ENCODE measurements around the gene CDKN2B-AS1.

The CDKN2B-AS1 gene

GRCh38 chr9:22005702-22006606 is 11.4 kb downstream of the CDKN2B-AS1 start:
- no peak for DNase-seq (ENCODE audit: low read depth in 2 of 2)

DNA sequence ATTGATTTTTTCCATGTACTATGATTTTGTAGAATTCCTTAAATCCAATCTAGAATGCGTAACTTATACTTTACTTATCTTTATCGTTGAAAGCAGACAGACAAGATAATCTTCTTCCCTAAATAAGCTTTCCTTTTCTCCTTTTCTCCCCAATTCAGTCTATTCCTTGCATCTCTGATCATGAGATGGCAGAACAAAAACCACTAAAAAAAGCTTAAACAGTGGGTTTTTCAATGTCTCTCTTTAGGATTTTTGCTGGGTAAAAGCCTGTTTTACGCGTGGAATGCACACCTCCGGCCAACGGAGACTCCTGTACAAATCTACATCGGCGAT is 13.8 kb downstream of the CDKN2B-AS1 start:
- no peak for DNase-seq (ENCODE audit: low read depth in 2 of 2)

GRCh38 chr9:22008717-22009505 is 14.3 kb downstream of the CDKN2B-AS1 start, which contains the start of gene CDKN2B:
Gene CDKN2B, minus strand, starts transcription at chr9:22009305. Its CDS starts 352 bp downstream, at chr9:22008953.
- DNase-seq (ENCODE audit: low read depth in 2 of 2) = peak in 1 of 2 donors; percentile 20

GRCh38 chr9:22009506-22009867 is 14.9 kb downstream of the CDKN2B-AS1 start:
- DNase-seq (ENCODE audit: low read depth in 2 of 2) = no peak

DNA sequence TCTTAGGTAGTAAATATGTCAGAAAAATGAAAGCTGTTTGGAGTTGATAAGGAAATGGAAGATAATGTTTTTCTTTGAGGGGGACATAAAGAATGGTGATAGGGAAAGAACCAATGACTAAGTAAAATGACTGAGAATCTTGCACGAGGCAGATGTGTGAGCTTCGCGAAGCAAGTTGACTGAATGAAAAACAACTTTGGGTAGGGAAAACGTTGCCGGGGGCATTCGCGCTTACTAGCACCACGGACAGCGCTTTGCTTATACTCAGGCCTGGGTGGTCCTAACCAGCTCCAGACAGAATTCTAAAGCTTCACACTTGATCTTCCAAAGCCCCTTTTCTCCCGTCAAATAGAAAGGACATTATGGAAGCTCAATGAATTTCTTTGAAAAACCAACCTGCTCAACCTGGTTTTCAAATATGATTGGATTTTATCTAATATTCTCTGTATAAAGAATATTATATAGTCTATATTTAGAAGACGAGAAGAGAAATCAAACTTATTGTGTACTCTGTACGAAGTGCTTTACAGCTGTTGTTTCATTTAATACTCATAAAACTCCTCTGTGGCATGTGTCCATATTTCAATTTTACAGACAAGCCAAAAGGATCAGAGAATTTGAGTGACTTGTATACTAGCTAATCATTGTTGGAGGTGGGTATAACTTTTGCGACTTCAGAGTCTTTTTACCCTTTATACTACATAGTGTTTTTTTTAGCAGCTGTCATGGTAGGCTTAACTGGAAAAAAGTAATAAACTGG is 16.5 kb downstream of the CDKN2B-AS1 start:
- DNase-seq (ENCODE audit: low read depth in 2 of 2) = no peak

DNA sequence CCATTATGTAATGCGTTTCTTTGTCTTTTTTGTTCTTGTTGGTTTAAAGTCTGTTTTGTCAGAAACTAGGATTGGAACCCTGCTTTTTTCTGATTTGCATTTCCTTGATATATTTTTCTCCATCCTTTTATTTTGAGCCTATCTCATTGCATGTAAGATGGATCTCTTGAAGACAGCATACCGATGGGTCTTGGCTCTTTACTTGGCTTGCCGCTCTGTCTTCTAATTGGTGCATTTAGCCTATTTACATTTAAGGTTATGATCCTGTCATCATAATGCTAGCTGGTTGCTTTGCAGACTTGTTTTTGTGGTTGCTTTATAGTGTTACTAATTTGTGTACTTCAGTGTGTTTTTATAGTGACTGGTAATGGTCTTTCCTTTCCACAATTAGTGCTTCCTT is 27.8 kb downstream of the CDKN2B-AS1 start:
- no peak for DNase-seq (ENCODE audit: low read depth in 2 of 2)

- DNase-seq (ENCODE audit: low read depth in 2 of 2) = no peak
Observed at GRCh38 chr9:22026696-22027095, 32.1 kb downstream of the CDKN2B-AS1 start.

- DNase-seq (ENCODE audit: low read depth in 2 of 2) = no peak
Observed at GRCh38 chr9:22028394-22028793, 33.8 kb downstream of the CDKN2B-AS1 start.

- no peak for DNase-seq (ENCODE audit: low read depth in 2 of 2)
Observed at GRCh38 chr9:22029231-22029630, 34.6 kb downstream of the CDKN2B-AS1 start.

DNA sequence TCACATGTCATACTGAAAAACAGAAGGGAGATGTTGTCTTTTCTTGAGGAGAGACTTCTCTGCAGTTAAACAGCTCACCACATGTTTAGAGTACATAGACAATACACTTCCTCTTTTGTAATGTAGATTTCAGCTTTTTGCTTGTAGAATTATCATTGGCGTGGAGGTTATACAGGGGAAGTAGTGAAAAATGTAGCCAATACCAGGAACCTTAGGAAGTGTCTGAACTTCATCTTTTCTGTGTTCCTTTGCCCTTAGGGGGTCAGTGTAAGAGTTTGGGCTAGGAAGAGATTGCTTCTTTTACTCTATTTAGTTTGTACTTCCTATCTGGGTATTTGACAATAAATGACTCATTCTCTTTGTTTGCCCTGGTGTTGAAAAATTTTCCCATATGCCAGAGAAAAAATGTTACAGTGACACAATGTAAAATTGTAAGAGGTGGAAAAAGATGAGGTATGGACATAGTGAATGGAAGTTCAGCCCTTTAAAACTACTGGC is 35.6 kb downstream of the CDKN2B-AS1 start:
- no peak for DNase-seq (ENCODE audit: low read depth in 2 of 2)

GRCh38 chr9:22031655-22032411 is 37.2 kb downstream of the CDKN2B-AS1 start:
- DNase-seq (ENCODE audit: low read depth in 2 of 2) = no peak

GRCh38 chr9:22033012-22033630 is 38.5 kb downstream of the CDKN2B-AS1 start:
- no peak for DNase-seq (ENCODE audit: low read depth in 2 of 2)

- DNase-seq (ENCODE audit: low read depth in 2 of 2) = no peak
Observed at GRCh38 chr9:22035591-22036011, 41.0 kb downstream of the CDKN2B-AS1 start.

DNA sequence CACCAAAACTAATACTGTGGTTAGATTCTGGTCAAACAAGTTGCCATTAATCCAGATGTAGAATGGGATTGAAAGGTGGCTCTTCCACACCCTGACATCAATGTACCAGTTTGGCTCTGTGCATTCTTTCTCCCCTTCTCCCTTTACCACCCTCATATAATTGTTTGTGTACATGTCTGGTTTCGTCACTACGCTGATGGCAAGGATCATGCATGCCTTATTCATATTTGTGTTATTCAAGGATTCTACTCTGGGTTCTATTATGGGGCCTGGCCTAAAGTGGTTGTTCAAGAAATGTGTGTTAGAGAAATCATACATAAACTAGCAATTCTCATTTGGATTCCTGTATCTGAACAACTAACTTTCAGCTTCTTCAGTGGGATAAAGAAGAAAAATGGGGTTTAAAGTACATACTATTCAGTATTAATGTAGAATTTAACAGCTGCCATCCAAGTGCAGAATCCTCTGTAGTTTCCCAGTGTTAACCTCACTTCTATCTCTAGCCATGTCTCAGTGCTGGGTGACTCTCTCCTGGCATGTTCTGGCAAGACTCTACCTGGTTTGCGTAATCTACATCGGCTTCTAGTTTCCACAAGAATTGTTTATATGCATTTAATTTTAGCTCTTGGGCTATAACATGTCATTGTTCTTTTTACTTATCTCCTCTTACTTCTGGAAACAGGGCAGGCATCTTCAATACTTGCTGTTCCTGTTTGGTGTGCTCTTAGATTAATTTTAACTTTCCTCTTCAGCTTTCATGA is 42.5 kb downstream of the CDKN2B-AS1 start:
- DNase-seq (ENCODE audit: low read depth in 2 of 2) = no peak

DNA sequence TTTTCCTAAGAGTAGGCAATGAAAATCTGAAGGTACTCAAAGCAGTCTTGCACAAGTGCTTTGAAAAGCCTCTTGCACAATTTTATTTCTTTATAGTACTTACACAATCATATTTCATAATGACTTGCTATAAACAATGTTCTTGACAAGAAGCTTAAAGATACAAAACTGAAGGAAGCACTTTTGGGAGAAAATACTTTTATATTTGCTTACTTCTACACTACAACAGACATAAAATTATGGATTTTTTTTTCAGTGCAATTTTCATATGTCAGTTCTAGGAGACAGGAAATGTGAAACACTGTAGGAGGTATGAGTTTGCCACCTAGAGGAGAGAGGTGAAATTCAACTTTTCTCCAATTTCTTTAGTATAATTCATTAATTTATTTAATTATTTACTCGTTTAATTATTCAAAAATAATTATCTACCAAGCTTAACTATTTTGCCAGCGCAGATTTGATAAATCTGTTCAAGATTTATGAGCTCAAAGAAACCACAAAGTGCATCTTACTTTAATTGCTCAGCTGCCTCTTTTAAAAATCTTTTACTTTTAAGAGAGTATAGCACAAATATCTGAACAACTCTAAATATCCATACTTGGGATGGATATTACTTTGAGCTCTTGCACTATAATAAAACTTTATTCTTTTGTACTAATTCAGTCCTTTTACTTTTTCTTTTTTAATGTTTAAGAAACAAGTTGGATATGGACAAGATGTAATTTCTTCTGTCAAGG is 43.5 kb downstream of the CDKN2B-AS1 start:
- DNase-seq (ENCODE audit: low read depth in 2 of 2) = no peak

DNA sequence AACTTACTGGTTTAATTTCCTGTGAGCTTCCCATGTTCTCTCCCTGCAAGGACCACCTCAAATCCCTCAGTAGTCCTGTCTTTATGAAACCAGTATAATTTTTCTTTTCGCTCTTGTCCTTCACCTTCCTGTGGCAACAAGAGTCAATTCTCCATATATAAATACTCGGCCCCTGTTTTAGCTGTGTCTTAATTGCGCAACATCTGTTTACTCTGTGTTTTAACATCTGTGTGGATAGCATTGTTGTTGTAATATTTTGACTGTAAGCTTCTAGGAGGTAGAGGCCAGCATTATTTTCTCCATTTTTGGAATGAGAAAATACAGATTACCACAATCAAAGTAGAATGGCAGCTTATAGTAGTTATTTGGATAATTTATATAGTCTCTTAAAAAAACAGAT is 44.7 kb downstream of the CDKN2B-AS1 start:
- no peak for DNase-seq (ENCODE audit: low read depth in 2 of 2)

DNA sequence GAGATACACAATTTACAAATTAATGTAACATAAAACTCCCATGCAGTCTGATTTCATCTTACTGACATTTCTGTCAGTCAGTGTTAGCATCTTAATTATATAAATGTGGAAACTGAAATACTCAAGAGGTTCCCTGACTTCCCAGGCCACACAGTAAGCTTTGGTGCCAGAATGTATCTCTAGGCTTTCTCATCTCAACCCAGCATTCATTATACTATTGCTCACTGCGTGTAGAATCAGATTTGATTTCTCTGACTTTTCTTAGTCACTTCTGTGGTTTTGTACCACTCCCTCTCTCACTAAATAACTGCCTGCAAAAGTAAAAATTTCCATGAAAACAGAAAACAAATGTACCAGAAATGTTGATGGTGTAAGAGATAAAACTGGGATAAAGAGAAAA is 46.2 kb downstream of the CDKN2B-AS1 start:
- no peak for DNase-seq (ENCODE audit: low read depth in 2 of 2)

- DNase-seq (ENCODE audit: low read depth in 2 of 2) = no peak
Observed at GRCh38 chr9:22041344-22041743, 46.8 kb downstream of the CDKN2B-AS1 start.

DNA sequence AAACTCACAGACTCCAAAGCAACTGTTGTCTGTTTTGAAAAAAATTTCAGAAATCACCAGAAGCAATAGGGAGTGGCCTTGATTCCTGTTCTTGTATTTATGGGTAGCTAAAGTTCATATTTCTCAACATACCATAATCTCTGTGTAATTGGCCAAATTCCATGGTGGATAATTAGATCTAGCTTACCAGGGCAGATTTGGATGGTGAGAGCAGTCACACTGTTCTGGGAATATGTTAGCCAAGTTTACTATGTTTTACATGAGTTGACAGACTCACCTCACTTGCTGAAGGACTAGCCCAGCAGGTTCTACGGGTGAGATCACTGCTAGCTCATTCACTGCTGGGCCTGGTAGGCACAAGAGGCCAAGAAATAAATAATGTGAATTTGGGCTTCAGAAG is 47.2 kb downstream of the CDKN2B-AS1 start:
- no peak for DNase-seq (ENCODE audit: low read depth in 2 of 2)
